Measurements from ENCODE around the gene ARHGEF40.

DNA sequence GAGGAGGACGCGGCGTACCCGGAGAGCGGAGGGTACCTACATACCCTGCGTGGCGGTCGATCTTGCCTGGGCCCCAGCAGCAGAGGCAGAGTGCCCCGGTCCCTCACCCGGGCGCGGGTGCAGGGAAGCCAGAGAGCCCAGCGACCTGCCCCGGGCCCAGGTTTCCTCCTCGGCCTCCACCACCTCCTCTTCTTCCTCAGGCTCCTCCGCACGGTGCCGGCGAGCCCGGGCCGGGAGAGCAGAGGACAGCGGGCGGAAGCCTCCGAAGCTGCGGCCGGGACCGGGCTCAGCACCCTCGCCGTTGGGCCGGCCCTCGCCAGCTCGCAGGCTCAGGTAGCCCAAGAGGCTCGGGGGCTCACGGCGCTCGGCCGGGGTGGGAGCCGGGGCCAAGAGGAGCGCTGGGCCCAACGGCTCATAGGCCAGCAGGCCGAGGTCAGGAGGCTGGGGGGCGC lies 21.7 kb downstream of the ARHGEF40 start:
- TF ChIP-seq, protein P1, sequence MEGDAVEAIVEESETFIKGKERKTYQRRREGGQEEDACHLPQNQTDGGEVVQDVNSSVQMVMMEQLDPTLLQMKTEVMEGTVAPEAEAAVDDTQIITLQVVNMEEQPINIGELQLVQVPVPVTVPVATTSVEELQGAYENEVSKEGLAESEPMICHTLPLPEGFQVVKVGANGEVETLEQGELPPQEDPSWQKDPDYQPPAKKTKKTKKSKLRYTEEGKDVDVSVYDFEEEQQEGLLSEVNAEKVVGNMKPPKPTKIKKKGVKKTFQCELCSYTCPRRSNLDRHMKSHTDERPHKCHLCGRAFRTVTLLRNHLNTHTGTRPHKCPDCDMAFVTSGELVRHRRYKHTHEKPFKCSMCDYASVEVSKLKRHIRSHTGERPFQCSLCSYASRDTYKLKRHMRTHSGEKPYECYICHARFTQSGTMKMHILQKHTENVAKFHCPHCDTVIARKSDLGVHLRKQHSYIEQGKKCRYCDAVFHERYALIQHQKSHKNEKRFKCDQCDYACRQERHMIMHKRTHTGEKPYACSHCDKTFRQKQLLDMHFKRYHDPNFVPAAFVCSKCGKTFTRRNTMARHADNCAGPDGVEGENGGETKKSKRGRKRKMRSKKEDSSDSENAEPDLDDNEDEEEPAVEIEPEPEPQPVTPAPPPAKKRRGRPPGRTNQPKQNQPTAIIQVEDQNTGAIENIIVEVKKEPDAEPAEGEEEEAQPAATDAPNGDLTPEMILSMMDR (IDR thresholded peaks at IDR 0.05; ENCODE audit: borderline replicate concordance, extremely low read depth, low read length, poor library complexity, severe bottlenecking) = no peak
- no peak for TF ChIP-seq EZH2 (IDR thresholded peaks at IDR 0.05; ENCODE audit: borderline replicate concordance, low read depth, low read length, severe bottlenecking)
